ENCODE data around the gene NOP16.

NOP16 gene

GRCh38 chr5:176368726-176369125, 19.7 kb downstream of the NOP16 start:
- Histone ChIP-seq H3K4me1 (ENCODE audit: control insufficient read depth, insufficient read depth, low read length) (no peaks in the 10 kb centered on the region), H3K9me3 (ENCODE audit: control insufficient read depth, insufficient read depth, low read length) (no peaks in the 10 kb centered on the region), H3K36me3 (ENCODE audit: control insufficient read depth, insufficient read depth, low read length) (peaks cover 15% of the 10 kb centered on the region; the same call in 1 of the 2 replicates), H3K27me3 (ENCODE audit: control insufficient read depth, insufficient read depth, low read length) (peaks cover 26% of the 10 kb centered on the region), H3K9ac (ENCODE audit: low read depth, low read length) (no peak overlapping the region), H3K4me3 (ENCODE audit: low read depth, low read length) (no peak overlapping the region), H3K27ac (ENCODE audit: low read depth, low read length) (no peak overlapping the region)

- peaks cover 42% of the 10 kb centered on the region for H3K27me3 ChIP-seq (ENCODE audit: control insufficient read depth, insufficient read depth, low read length)
- peak overlapping the region; percentile 72 for H3K4me3 ChIP-seq (ENCODE audit: low read depth, low read length)
- H3K36me3 ChIP-seq (ENCODE audit: control insufficient read depth, insufficient read depth, low read length): peaks cover 9% of the 10 kb centered on the region; the same call in 1 of the 2 replicates
- no peaks in the 10 kb centered on the region for H3K9me3 ChIP-seq (ENCODE audit: control insufficient read depth, insufficient read depth, low read length)
- no peak overlapping the region for H3K27ac ChIP-seq (ENCODE audit: low read depth, low read length)
- H3K4me1 ChIP-seq (ENCODE audit: control insufficient read depth, insufficient read depth, low read length): no peaks in the 10 kb centered on the region
- peak overlapping the region; percentile 11; the same call in 1 of the 2 replicates for H3K9ac ChIP-seq (ENCODE audit: low read depth, low read length)
Observed at GRCh38 chr5:176366232-176366894, 22.0 kb downstream of the NOP16 start.

GRCh38 chr5:176365351-176366231, 22.8 kb downstream of the NOP16 start, which contains the start of gene ARL10:
ARL10 (plus strand) TSS chr5:176365487; CDS start chr5:176365564, 77 bp downstream.
- H3K9ac ChIP-seq (ENCODE audit: low read depth, low read length): peak within 1 kb of the TSS; percentile 11; the same call in 1 of the 2 replicates
- H3K9me3 ChIP-seq (ENCODE audit: control insufficient read depth, insufficient read depth, low read length): no peaks in the 10 kb centered on the region
- H3K4me3 ChIP-seq (ENCODE audit: low read depth, low read length): peak within 1 kb of the TSS; percentile 72
- H3K27ac ChIP-seq (ENCODE audit: low read depth, low read length): no peak within 1 kb of the TSS
- peaks cover 42% of the 10 kb centered on the region for H3K27me3 ChIP-seq (ENCODE audit: control insufficient read depth, insufficient read depth, low read length)
- H3K4me1 ChIP-seq (ENCODE audit: control insufficient read depth, insufficient read depth, low read length): no peaks in the 10 kb centered on the region
- H3K36me3 ChIP-seq (ENCODE audit: control insufficient read depth, insufficient read depth, low read length): peaks cover 7% of the 10 kb centered on the region; the same call in 1 of the 2 replicates

- no peak overlapping the region for H3K27ac ChIP-seq (ENCODE audit: low read depth, low read length)
- no peaks in the 10 kb centered on the region for H3K9me3 ChIP-seq (ENCODE audit: control insufficient read depth, insufficient read depth, low read length)
- H3K9ac ChIP-seq (ENCODE audit: low read depth, low read length): no peak overlapping the region
- H3K36me3 ChIP-seq (ENCODE audit: control insufficient read depth, insufficient read depth, low read length): peaks cover 3% of the 10 kb centered on the region; the same call in 1 of the 2 replicates
- H3K4me3 ChIP-seq (ENCODE audit: low read depth, low read length): peak overlapping the region; percentile 72
- H3K27me3 ChIP-seq (ENCODE audit: control insufficient read depth, insufficient read depth, low read length): peaks cover 42% of the 10 kb centered on the region
- no peaks in the 10 kb centered on the region for H3K4me1 ChIP-seq (ENCODE audit: control insufficient read depth, insufficient read depth, low read length)
Observed at GRCh38 chr5:176364765-176365350, 23.5 kb downstream of the NOP16 start.

- Histone ChIP-seq H3K9me3 (ENCODE audit: control insufficient read depth, insufficient read depth, low read length) (no peaks in the 10 kb centered on the region), H3K27me3 (ENCODE audit: control insufficient read depth, insufficient read depth, low read length) (peaks cover 42% of the 10 kb centered on the region), H3K4me1 (ENCODE audit: control insufficient read depth, insufficient read depth, low read length) (no peaks in the 10 kb centered on the region), H3K36me3 (ENCODE audit: control insufficient read depth, insufficient read depth, low read length) (peaks cover 20% of the 10 kb centered on the region), H3K27ac (ENCODE audit: low read depth, low read length) (no peak overlapping the region), H3K4me3 (ENCODE audit: low read depth, low read length) (peak overlapping the region; percentile 98), H3K9ac (ENCODE audit: low read depth, low read length) (peak overlapping the region; percentile 94; the same call in 1 of the 2 replicates)
Observed at GRCh38 chr5:176362233-176362490, 26.2 kb downstream of the NOP16 start.

GRCh38 chr5:176361437-176362232, 26.8 kb downstream of the NOP16 start, which contains the start of gene KIAA1191:
KIAA1191 (minus strand) TSS chr5:176361764; CDS start chr5:176359508, 2,256 bp downstream.
- Histone ChIP-seq H3K27me3 (ENCODE audit: control insufficient read depth, insufficient read depth, low read length) (peaks cover 38% of the 10 kb centered on the region), H3K36me3 (ENCODE audit: control insufficient read depth, insufficient read depth, low read length) (peaks cover 24% of the 10 kb centered on the region), H3K27ac (ENCODE audit: low read depth, low read length) (peak within 1 kb of the TSS; percentile 90), H3K9me3 (ENCODE audit: control insufficient read depth, insufficient read depth, low read length) (no peaks in the 10 kb centered on the region), H3K4me3 (ENCODE audit: low read depth, low read length) (peak within 1 kb of the TSS; percentile 98), H3K4me1 (ENCODE audit: control insufficient read depth, insufficient read depth, low read length) (no peaks in the 10 kb centered on the region), H3K9ac (ENCODE audit: low read depth, low read length) (peak within 1 kb of the TSS; percentile 94)

GRCh38 chr5:176360894-176361436, 27.4 kb downstream of the NOP16 start:
- Histone ChIP-seq H3K27me3 (ENCODE audit: control insufficient read depth, insufficient read depth, low read length) (peaks cover 32% of the 10 kb centered on the region), H3K4me3 (ENCODE audit: low read depth, low read length) (peak overlapping the region; percentile 98), H3K9me3 (ENCODE audit: control insufficient read depth, insufficient read depth, low read length) (no peaks in the 10 kb centered on the region), H3K9ac (ENCODE audit: low read depth, low read length) (peak overlapping the region; percentile 94), H3K4me1 (ENCODE audit: control insufficient read depth, insufficient read depth, low read length) (no peaks in the 10 kb centered on the region), H3K36me3 (ENCODE audit: control insufficient read depth, insufficient read depth, low read length) (peaks cover 31% of the 10 kb centered on the region), H3K27ac (ENCODE audit: low read depth, low read length) (peak overlapping the region; percentile 90)

- no peaks in the 10 kb centered on the region for H3K9me3 ChIP-seq (ENCODE audit: control insufficient read depth, insufficient read depth, low read length)
- H3K27ac ChIP-seq (ENCODE audit: low read depth, low read length): no peak overlapping the region
- H3K27me3 ChIP-seq (ENCODE audit: control insufficient read depth, insufficient read depth, low read length): peaks cover 20% of the 10 kb centered on the region
- peaks cover 43% of the 10 kb centered on the region for H3K36me3 ChIP-seq (ENCODE audit: control insufficient read depth, insufficient read depth, low read length)
- no peaks in the 10 kb centered on the region for H3K4me1 ChIP-seq (ENCODE audit: control insufficient read depth, insufficient read depth, low read length)
- H3K9ac ChIP-seq (ENCODE audit: low read depth, low read length): no peak overlapping the region
- no peak overlapping the region for H3K4me3 ChIP-seq (ENCODE audit: low read depth, low read length)
Observed at GRCh38 chr5:176359658-176360057, 28.7 kb downstream of the NOP16 start.

- Histone ChIP-seq H3K27ac (ENCODE audit: low read depth, low read length) (no peak overlapping the region), H3K9ac (ENCODE audit: low read depth, low read length) (no peak overlapping the region), H3K36me3 (ENCODE audit: control insufficient read depth, insufficient read depth, low read length) (peaks cover 77% of the 10 kb centered on the region), H3K9me3 (ENCODE audit: control insufficient read depth, insufficient read depth, low read length) (no peaks in the 10 kb centered on the region), H3K4me1 (ENCODE audit: control insufficient read depth, insufficient read depth, low read length) (no peaks in the 10 kb centered on the region), H3K4me3 (ENCODE audit: low read depth, low read length) (no peak overlapping the region), H3K27me3 (ENCODE audit: control insufficient read depth, insufficient read depth, low read length) (no peaks in the 10 kb centered on the region)
Observed at GRCh38 chr5:176356179-176356566, 32.2 kb downstream of the NOP16 start.

Data from HUES48 (cell line).